K562 (cell line): ENCODE measurements around the gene GLIS1. TPM values are rescaled to one million over a fixed set of nuclear protein-coding genes. Genes with fewer than 3 reads are reported as not detected.

ENCODE experiments used
- CSDE1 ChIP-seq, 2 experiments: fragments of 450-650 bp; IDR thresholded peaks; 2 replicates each; pipeline ENCODE4 v1.6.1; 2016; ENCODE audit warnings: mild to moderate bottlenecking in 1 of 2
- HMBOX1 ChIP-seq: sonication (generic); IDR thresholded peaks from 2 replicates; pipeline ENCODE4 v1.6.1; 2016
- RBM25 ChIP-seq: fragments of 200-400 bp; formaldehyde crosslinking; IDR thresholded peaks from 2 replicates; pipeline ENCODE4 v1.6.1; 2018; ENCODE audit warnings: low read length, low read depth, moderate library complexity; ENCODE audit not compliant: severe bottlenecking
- TFE3 ChIP-seq: fragments of 450-650 bp; formaldehyde crosslinking; IDR thresholded peaks from 2 replicates; pipeline ENCODE4 v1.4.0; 2020; ENCODE audit warnings: mild to moderate bottlenecking, mixed read lengths
- THAP12 ChIP-seq: fragments of 250-450 bp; sonication (Bioruptor Pico); IDR thresholded peaks from 2 replicates; pipeline ENCODE4 v1.9.0; 2021; ENCODE audit warnings: mild to moderate bottlenecking, inconsistent platforms
- THRB ChIP-seq: fragments of 450-650 bp; formaldehyde crosslinking; conservative IDR thresholded peaks from 2 replicates; pipeline ENCODE4 v1.4.0; 2022; ENCODE audit warnings: mild to moderate bottlenecking, missing genetic modification characterization
- ZNF318 ChIP-seq, 2 experiments: fragments of 450-650 bp; IDR thresholded peaks; 2 replicates each; pipeline ENCODE4 v1.6.1; 2016; ENCODE audit warnings: mild to moderate bottlenecking in 2 of 2, borderline replicate concordance in 1 of 2, low read depth in 1 of 2, moderate library complexity in 1 of 2
- polyA plus RNA-seq, 8 experiments: library from polyadenylated mRNA; depleted of rRNA in 4 of 8; stranded (reverse) in 5 of 8; unstranded in 3 of 8; fragments of >200 nt; fragmentation: Nextera tagmentation in 2 of 8; fragmentation: Illumina TruSeq in 1 of 8; extraction: Ambion mirVana in 2 of 8; extraction: Trizol in 1 of 8; gene quantifications; 2 replicates each; pipeline versions ENCODE4 v1.2.1 to v1.2.3, GENCODE V29; 2011 to 2014; ENCODE audit warnings: inconsistent platforms in 1 of 8, missing spikeins in 1 of 8
- total RNA-seq, 7 experiments: library from RNA; depleted of rRNA in 6 of 7; stranded (reverse); fragments of >200 nt in 6 of 7; fragmentation: Illumina TruSeq in 2 of 7; extraction: Trizol in 2 of 7; gene quantifications; 2 replicates each; pipeline versions ENCODE4 v1.2.1 to v1.2.3, GENCODE V29; 2011 to 2021; ENCODE audit warnings: low replicate concordance in 1 of 7

The GLIS1 gene
- total and polyA plus RNA-seq, 9 of the 15 experiments (the other 6 are each of a cell fraction or from before 2014, with no cell fraction given), result not detected

- no peak for TF ChIP-seq RBM25
- no peak for TF ChIP-seq THAP12 (CRISPR knock-in tag)
- TF ChIP-seq HMBOX1, result no peak
- no peak for TF ChIP-seq TFE3 (CRISPR knock-in tag)
- no peak for TF ChIP-seq ZNF318 (IDR thresholded peaks at IDR 0.05; ENCODE audit: borderline replicate concordance in 1 of 2, low read depth in 1 of 2)
- no peak for TF ChIP-seq CSDE1 (IDR thresholded peaks at IDR 0.05)
- TF ChIP-seq THRB (CRISPR knock-in tag), result no peak
Observed at GRCh38 chr1:53606651-53607051, 132.3 kb downstream of the GLIS1 start (continued).
